Measurements from ENCODE around the gene FBXO47.
"Not testable (repeated sequence)": the region's sequence is repeated elsewhere in the genome, so short reads cannot be mapped to it uniquely, and the experiment has no call there.

Gene FBXO47

GRCh38 chr17:38980490-38981217 lies 13.5 kb upstream of the FBXO47 start:
- no peak for DNase-seq

DNA sequence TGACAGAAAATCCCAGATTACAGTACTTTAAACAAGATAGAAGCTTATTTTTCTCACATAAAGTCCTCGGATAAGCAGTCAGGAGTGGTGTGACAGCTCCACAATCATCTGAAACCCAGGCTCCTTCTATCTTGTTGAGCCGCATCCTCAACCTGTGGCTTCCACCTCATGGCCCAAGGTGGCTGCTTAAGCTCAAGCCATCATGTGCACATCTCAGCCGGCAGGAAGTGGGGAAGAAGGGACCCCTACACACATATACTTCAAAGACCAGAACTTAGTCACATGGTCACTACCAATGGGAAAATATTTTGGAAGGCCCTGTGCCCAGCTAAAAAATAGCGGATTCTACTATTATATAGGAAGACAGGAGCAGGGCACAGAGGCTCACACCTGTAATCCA lies 11.0 kb upstream of the FBXO47 start:
- DNase-seq: no peak

- DNase-seq: not testable (repeated sequence)
Measured at GRCh38 chr17:38976187-38976551, 9.0 kb upstream of the FBXO47 start.

GRCh38 chr17:38970804-38971203 lies 3.6 kb upstream of the FBXO47 start:
- DNase-seq: no peak

GRCh38 chr17:38970128-38970527 lies 2.9 kb upstream of the FBXO47 start:
- no peak for DNase-seq

- no peak for DNase-seq
Measured at GRCh38 chr17:38969281-38969680, 2.1 kb upstream of the FBXO47 start.

- no peak for DNase-seq
Measured at GRCh38 chr17:38961413-38961812, 5.8 kb downstream of the FBXO47 start.

GRCh38 chr17:38960402-38960801 lies 6.8 kb downstream of the FBXO47 start:
- DNase-seq: no peak

DNA sequence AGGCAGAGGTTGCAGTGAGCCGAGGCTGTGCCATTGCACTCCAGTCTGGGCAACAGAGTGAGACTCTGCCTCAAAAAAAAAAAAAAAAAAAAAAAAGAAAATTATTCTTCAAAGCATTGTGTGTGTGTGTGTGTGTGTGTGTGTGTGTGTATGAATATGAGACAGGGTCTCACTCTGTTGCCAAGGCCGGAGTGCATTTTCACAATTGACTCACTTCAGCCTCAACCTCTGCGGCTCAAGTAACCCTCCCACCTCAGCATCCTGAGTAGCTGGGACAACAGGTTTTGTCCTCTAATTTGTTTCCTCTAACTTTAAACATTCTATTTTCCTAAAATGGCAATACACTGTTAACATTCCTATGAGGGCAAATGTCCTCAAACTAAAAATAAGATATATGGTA lies 7.7 kb downstream of the FBXO47 start:
- DNase-seq: no peak

GRCh38 chr17:38958756-38959155 lies 8.4 kb downstream of the FBXO47 start:
- no peak for DNase-seq

DNA sequence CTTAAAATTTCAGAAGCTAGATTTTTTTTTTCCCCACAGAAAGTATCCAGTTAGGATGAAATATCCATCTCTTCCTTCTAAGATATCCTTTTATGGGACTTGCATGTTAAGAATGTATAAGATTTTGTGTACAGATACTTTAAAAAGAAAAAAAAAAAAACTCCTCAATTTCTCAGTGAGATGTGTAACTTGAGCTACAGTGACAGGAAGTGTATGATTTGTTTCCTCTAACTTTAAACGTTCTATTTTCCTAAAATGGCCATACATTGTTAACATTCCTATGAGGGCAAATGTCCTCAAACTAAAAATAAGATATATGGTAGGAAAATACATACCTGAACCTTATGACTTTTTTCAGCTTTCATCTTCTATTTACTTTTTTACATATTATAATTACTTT lies 8.9 kb downstream of the FBXO47 start:
- DNase-seq: no peak

DNA sequence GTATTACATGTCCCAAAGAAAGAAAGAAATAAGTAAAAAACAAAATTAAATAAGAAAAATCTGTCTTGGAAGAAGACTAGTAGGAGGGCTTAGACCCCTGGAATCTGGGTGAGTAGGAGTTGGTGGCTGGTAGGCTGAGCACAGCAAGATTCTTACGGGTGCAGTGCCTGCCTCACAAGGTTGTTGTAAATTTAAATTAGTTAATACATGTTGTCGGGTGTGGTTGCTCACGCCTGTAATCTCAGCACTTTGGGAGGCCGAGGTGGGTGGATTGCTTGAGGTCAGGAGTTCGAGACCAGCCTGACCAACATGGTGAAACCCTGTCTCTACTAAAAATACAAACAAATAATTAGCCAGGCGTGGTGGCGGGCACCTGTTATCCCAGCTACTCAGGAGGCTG lies 13.4 kb downstream of the FBXO47 start:
- not testable (repeated sequence) for DNase-seq

GRCh38 chr17:38947189-38947588 lies 20.0 kb downstream of the FBXO47 start:
- no peak for DNase-seq

DNA sequence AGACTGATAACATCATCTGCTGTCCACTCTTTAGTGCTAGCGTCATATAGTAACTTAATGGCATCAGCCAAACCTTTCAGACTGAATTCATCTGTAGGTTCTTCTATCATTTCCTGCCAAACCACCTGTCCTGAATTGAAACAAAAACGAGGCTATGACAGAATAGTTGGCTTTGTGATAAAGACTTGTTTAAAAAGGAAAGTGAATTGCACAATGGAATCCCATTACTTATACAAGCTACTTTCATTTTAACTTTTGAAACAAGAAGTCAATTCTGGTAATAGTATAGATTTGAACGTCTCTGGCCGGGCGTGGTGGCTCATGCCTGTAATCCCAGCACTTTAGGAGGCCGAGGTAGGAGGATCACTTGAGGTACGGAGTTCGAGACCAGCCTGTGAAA lies 23.6 kb downstream of the FBXO47 start:
- DNase-seq: peak; percentile 33

DNA sequence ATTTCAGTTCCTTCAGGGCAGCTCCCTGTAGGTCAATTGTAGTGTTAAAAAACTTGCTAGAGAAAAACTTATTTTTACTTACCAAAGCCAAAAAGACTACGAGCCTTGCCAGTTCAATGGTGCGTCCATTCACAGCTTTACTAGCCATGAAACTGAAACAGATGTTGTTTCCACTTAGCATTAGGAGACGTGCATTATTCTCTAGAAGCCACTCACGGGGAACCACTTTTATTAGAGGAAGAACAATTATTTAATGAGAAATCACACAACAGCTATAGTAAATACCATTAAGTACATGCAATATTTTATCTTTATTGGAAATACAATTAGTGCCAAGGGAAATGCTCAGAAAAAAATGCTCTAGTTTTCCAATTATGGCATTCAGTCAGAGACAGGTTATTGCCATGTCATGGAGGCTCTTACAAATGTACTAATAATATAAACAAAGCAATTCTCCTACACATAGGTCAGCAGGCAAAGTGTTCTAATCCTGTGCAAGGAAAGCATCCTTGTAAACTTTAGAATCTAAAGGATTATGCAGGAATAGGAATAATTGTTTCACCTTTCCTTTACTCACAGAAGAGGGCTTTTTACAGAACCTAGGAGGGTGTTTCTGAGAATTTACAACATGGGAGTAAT lies 24.4 kb downstream of the FBXO47 start:
- no peak for DNase-seq

DNA sequence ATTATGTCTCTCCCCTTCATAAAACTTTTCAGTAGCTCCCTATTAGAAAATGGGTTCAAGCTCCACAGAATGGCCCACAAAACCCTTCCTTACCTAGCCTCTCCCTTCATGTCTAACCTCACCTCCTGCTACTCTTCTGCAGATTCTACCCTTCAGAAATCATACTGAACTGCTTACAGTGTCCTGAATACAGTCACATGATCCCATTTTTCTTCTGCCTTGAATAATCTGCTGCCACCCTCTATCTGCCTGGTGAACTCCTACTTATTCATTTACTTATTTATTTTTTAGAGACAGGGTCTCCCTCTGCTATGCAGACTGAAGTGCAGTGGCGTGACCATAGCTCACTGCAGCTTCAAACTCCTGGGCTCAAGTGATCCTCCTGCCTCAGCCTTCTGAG lies 26.8 kb downstream of the FBXO47 start:
- no peak for DNase-seq

DNA sequence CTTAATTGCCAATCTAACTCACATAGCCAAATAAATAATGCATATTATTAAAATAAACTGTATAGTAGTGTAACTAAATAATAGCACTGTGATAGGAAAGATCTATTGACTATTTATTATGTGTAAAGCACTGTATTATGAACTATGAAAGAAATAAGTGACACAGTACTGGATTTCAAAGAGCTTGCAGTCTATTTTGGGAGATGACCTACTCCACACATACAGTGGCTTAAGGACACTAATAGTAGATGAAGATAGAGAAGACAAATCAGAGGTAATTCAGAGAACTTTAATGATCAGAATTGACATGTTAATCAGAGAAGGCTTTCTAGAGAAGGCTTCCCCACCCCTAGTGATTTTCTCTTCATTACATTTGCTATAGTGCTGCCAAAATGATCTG lies 27.2 kb downstream of the FBXO47 start:
- no peak for DNase-seq

GRCh38 chr17:38933962-38934361 lies 33.2 kb downstream of the FBXO47 start:
- not testable (repeated sequence) for DNase-seq

DNA sequence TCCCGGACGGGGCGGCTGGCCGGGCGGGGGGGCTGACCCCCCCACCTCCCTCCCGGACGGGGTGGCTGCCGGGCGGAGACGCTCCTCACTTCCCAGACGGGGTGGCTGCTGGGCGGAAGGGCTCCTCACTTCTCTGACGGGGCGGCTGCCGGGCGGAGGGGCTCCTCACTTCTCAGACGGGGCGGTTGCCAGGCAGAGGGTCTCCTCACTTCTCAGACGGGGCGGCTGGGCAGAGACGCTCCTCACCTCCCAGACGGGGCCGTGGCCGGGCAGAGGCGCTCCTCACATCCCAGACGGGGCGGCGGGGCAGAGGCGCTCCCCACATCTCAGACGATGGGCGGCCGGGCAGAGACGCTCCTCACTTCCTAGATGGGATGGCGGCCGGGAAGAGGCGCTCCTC lies 36.4 kb downstream of the FBXO47 start:
- not testable (repeated sequence) for DNase-seq

- no peak for DNase-seq
Measured at GRCh38 chr17:38926293-38927070, 40.7 kb downstream of the FBXO47 start.

GRCh38 chr17:38925263-38925995 lies 41.8 kb downstream of the FBXO47 start, which contains the start of gene LASP1NB:
TSS of gene LASP1NB (plus strand) at chr17:38925614.
- peak; percentile 40 for DNase-seq

DNA sequence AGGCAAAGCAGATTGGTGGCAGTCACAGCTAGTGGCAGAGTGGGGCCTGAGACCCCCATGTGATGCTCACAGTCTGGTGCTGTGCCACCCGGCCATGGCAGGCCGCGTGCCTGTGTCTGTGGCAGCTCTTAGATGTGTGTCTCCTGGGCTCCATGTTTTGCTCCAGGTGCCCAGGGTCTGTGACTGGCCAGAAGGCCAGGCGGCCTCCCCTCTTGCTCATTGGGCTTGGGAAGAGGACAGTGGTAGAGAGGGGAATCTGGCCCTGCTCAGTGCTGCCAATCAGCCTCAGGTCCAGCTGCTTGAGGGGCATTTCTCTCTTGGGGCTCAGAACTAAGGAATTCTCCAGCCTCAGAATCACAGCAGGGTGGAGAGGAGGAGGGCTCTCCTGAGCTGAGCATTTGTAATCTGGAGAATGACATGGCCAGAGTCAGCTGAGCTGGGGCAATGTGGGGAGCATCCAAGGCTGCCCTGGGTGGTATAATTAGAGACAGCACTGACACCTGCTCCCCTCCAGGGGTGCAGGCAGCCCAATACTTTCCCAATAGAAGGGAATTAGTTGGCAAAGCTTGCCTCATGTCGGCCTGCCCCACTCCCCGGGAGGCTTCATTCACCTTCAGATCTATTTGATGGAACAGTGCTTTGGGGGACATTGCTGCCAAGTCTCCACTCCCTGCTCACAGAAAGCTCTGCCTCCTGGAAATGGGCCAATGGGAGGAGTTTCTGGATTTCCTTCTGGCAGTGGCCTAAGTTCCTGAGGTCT lies 44.5 kb downstream of the FBXO47 start:
- DNase-seq: no peak
